Hepatocyte (in vitro differentiated cells): ENCODE results near the gene HBD. TPM values are rescaled to one million over a fixed set of nuclear protein-coding genes. Genes with fewer than 3 reads are reported as not detected.
"Not testable (repeated sequence)": the region's sequence is repeated elsewhere in the genome, so short reads cannot be mapped to it uniquely, and the experiment has no call there.

ENCODE experiments used
- DNase-seq: peaks from one replicate; pipeline ENCODE4 v3.0.0-alpha.2; 2016; ENCODE audit warnings: low spot score
- H2AFZ ChIP-seq: fragments of 200-600 bp; sonication (generic); 2 replicates; pipeline ENCODE4 v1.6.0; 2016; ENCODE audit warnings: antibody characterized with exemption, mild to moderate bottlenecking
- H3K27ac ChIP-seq: fragments of 200-600 bp; sonication (generic); 2 replicates; pipeline ENCODE4 v1.5.1; 2016; ENCODE audit warnings: mild to moderate bottlenecking
- H3K27me3 ChIP-seq: fragments of 200-600 bp; sonication (generic); 2 replicates; pipeline ENCODE4 v1.6.1; 2016
- H3K36me3 ChIP-seq: fragments of 200-600 bp; sonication (generic); replicated peaks from 2 replicates; pipeline ENCODE4 v1.5.1; 2016; ENCODE audit warnings: low read depth; ENCODE audit not compliant: insufficient read depth
- H3K4me1 ChIP-seq: fragments of 200-600 bp; sonication (generic); 2 replicates; pipeline ENCODE4 v1.5.1; 2016; ENCODE audit warnings: mild to moderate bottlenecking, moderate library complexity; ENCODE audit not compliant: insufficient read depth
- H3K4me2 ChIP-seq: fragments of 200-600 bp; sonication (generic); 2 replicates; pipeline ENCODE4 v1.6.0; 2016
- H3K4me3 ChIP-seq: fragments of 200-600 bp; sonication (generic); 2 replicates; pipeline ENCODE4 v1.5.1; 2016; ENCODE audit warnings: mild to moderate bottlenecking
- H3K79me2 ChIP-seq: fragments of 200-600 bp; sonication (generic); 2 replicates; pipeline ENCODE4 v1.6.0; 2017; ENCODE audit warnings: mild to moderate bottlenecking
- H3K9me2 ChIP-seq: fragments of 200-600 bp; sonication (generic); replicated peaks from 2 replicates; pipeline ENCODE4 v1.6.0; 2017; ENCODE audit warnings: mild to moderate bottlenecking; ENCODE audit not compliant: insufficient read depth
- H3K9me3 ChIP-seq: fragments of 200-600 bp; sonication (generic); 2 replicates; pipeline ENCODE4 v1.5.1; 2016; ENCODE audit warnings: low read depth, mild to moderate bottlenecking
- H4K20me1 ChIP-seq: fragments of 200-600 bp; sonication (generic); 2 replicates; pipeline ENCODE4 v1.6.0; 2016; ENCODE audit warnings: mild to moderate bottlenecking; ENCODE audit not compliant: insufficient read depth, poor library complexity, severe bottlenecking
- CTCF ChIP-seq: fragments of 200-600 bp; sonication (generic); IDR thresholded peaks from 2 replicates; pipeline ENCODE4 v1.5.1; 2016; ENCODE audit warnings: antibody characterized with exemption, mild to moderate bottlenecking; ENCODE audit not compliant: poor library complexity
- EZH2 ChIP-seq: fragments of 200-600 bp; sonication (generic); IDR thresholded peaks from 2 replicates; pipeline ENCODE4 v1.6.1; 2016; ENCODE audit warnings: antibody characterized with exemption, mild to moderate bottlenecking, borderline replicate concordance
- EZH2phosphoT487 ChIP-seq: fragments of 200-600 bp; sonication (generic); IDR thresholded peaks from one replicate; pipeline ENCODE4 v1.6.1; 2018; ENCODE audit warnings: antibody characterized with exemption, mild to moderate bottlenecking, low read depth, moderate library complexity; ENCODE audit not compliant: unreplicated experiment, severe bottlenecking
- WGBS: methylation state at CpG from one replicate; pipeline ENCODE4 v1.1.6; 2016; ENCODE audit warnings: low lambda C conversion rate; ENCODE audit errors: missing lambda C conversion rate; 5-methylcytosine and 5-hydroxymethylcytosine counted together
- polyA plus RNA-seq: library from polyadenylated mRNA; unstranded; fragments of >200 nt; fragmentation: Nextera tagmentation; extraction: Ambion mirVana; gene quantifications from 2 replicates; pipeline ENCODE4 v1.2.1, GENCODE V29; 2016
- total RNA-seq: library from RNA; depleted of rRNA; stranded (reverse); fragments of >200 nt; gene quantifications from 2 replicates; pipeline ENCODE4 v1.2.3, GENCODE V29; 2014

HBD gene
- total and polyA plus RNA-seq, 2 experiments from 2014 or later: not detected

GRCh38 chr11:5258543-5259262 lies 24.4 kb upstream of the HBD start:
- Histone ChIP-seq H3K27me3 (no peaks in the 10 kb centered on the region), H3K9me3 (no peaks in the 10 kb centered on the region), H3K4me1 (no peaks in the 10 kb centered on the region), H2AFZ (no peak overlapping the region), H3K27ac (no peak overlapping the region), H3K4me2 (no peak overlapping the region), H3K36me3 (no peaks in the 10 kb centered on the region), H3K9me2 (peaks cover 3% of the 10 kb centered on the region), H3K4me3 (no peak overlapping the region), H3K79me2 (no peaks in the 10 kb centered on the region), H4K20me1 (no peaks in the 10 kb centered on the region)
- 65% methylated on average over 7 of the region's 7 CpGs for WGBS
- no peak for TF ChIP-seq CTCF
- TF ChIP-seq EZH2: no peak
- no peak for TF ChIP-seq EZH2phosphoT487
- DNase-seq: no peak

GRCh38 chr11:5257296-5257695 lies 23.0 kb upstream of the HBD start:
- Histone ChIP-seq H3K9me3 (no peaks in the 10 kb centered on the region), H3K27ac (no peak overlapping the region), H3K4me3 (no peak overlapping the region), H3K4me1 (no peaks in the 10 kb centered on the region), H3K36me3 (no peaks in the 10 kb centered on the region), H3K9me2 (peaks cover 3% of the 10 kb centered on the region), H4K20me1 (no peaks in the 10 kb centered on the region), H2AFZ (no peak overlapping the region), H3K27me3 (no peaks in the 10 kb centered on the region), H3K79me2 (no peaks in the 10 kb centered on the region), H3K4me2 (no peak overlapping the region)
- DNase-seq: no peak
- TF ChIP-seq EZH2phosphoT487 (no peak), EZH2 (no peak), CTCF (no peak)
- WGBS: 27% methylated on average over 2 of the region's 2 CpGs

DNA sequence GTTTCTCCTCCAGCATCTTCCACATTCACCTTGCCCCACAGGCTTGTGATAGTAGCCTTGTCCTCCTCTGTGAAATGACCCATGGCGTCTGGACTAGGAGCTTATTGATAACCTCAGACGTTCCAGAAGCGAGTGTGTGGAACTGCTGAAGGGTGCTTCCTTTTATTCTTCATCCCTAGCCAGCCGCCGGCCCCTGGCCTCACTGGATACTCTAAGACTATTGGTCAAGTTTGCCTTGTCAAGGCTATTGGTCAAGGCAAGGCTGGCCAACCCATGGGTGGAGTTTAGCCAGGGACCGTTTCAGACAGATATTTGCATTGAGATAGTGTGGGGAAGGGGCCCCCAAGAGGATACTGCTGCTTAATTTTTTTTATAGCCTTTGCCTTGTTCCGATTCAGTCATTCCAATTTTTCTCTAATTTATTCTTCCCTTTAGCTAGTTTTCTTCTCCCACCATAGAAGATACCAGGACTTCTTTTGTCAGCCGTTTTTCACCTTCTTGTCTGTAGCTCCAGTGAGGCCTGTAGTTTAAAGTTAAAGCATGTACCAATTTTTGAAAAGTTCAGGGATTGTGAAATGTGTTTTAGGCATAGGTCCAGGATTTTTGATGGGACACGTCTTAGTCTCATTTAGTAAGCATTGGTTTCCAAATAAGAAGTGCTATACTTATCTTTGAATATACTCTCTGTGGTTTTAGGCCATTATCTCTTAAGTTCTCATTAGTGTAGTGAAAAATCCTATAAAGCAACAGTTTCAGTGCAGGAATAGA lies 20.5 kb upstream of the HBD start, which contains the start of gene HBG2:
Gene HBG2 (minus strand): TSS at position 136 of the 768 bp plus-strand sequence. CDS start 53 bp downstream, at position 83.
- H3K4me3 ChIP-seq, H3K27ac ChIP-seq, H2AFZ ChIP-seq, H3K27me3 ChIP-seq, H3K9me3 ChIP-seq, H3K36me3 ChIP-seq, DNase-seq, H3K4me1 ChIP-seq, H4K20me1 ChIP-seq, H3K9me2 ChIP-seq, H3K4me2 ChIP-seq, H3K79me2 ChIP-seq: not testable (repeated sequence)
- WGBS: 87% methylated on average over 4 of the region's 9 CpGs

- H3K79me2 ChIP-seq, H2AFZ ChIP-seq, H4K20me1 ChIP-seq, DNase-seq, H3K36me3 ChIP-seq, H3K9me2 ChIP-seq, H3K9me3 ChIP-seq, H3K4me3 ChIP-seq, H3K27ac ChIP-seq, H3K4me2 ChIP-seq, H3K4me1 ChIP-seq, H3K27me3 ChIP-seq: not testable (repeated sequence)
- 87% methylated on average over 2 of the region's 2 CpGs for WGBS
These were observed 19.7 kb upstream of the HBD start for GRCh38 chr11:5254023-5254422.

- DNase-seq, H4K20me1 ChIP-seq, H3K9me2 ChIP-seq, H3K27ac ChIP-seq, H3K36me3 ChIP-seq, H2AFZ ChIP-seq, H3K27me3 ChIP-seq, H3K4me1 ChIP-seq, H3K79me2 ChIP-seq, H3K9me3 ChIP-seq, H3K4me3 ChIP-seq, H3K4me2 ChIP-seq: not testable (repeated sequence)
- 70% methylated on average over 5 of the region's 5 CpGs for WGBS
These were observed 19.2 kb upstream of the HBD start for GRCh38 chr11:5253440-5253839.
